GM19452 (cell line): Measurements from ENCODE around the gene MSH4.
A peak's percentile ranks its signal among the peaks of the same experiment; 100 is the strongest.
"Not testable (repeated sequence)": the region's sequence is repeated elsewhere in the genome, so short reads cannot be mapped to it uniquely, and the experiment has no call there.

Experiments
- ATAC-seq: cut with Tn5 transposase; IDR thresholded peaks from one replicate; pipeline ENCODE4 v1.9.1; 2021; ENCODE audit not compliant: unreplicated experiment

MSH4 gene

GRCh38 chr1:75796376-75797272 is at the start of gene MSH4:
Gene MSH4, plus strand, starts transcription at chr1:75796882. Its CDS starts 104 bp downstream, at chr1:75796986.
- no peak for ATAC-seq

GRCh38 chr1:75757210-75757609 is 39.5 kb upstream of the MSH4 start:
- not testable (repeated sequence) for ATAC-seq

GRCh38 chr1:75758543-75758942 is 38.1 kb upstream of the MSH4 start:
- ATAC-seq, result not testable (repeated sequence)

GRCh38 chr1:75764057-75764655 is 32.5 kb upstream of the MSH4 start:
- no peak for ATAC-seq

DNA sequence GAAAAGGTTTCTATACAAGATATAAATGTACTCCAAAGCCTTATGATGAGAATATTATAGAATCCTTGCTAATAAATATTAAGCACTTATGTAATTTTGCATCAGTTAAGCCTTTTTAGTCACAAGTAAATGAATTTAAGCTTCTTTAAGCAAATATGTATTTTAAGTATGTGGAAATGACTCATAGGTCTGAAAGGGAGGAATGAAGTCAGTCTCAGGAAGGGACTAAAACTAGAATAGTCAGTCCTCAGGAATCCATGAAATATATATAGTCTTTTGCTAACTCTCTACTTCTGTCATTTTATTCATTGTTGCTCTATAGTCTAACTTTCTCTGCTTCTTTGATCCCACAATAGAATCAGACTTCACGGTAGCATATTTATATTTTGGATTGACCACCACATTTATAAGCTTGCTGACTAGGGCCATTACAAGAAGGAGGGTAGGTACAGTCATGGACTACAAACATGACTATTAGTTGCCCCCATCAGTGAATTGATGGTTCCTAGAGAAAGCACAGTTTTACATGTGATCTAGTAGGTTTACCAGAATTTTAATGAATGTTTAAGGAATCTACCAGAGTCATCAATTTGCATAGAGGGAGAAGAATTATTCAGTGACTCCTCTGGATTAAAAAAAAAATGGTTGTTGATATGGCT is 30.9 kb upstream of the MSH4 start:
- ATAC-seq, result no peak

DNA sequence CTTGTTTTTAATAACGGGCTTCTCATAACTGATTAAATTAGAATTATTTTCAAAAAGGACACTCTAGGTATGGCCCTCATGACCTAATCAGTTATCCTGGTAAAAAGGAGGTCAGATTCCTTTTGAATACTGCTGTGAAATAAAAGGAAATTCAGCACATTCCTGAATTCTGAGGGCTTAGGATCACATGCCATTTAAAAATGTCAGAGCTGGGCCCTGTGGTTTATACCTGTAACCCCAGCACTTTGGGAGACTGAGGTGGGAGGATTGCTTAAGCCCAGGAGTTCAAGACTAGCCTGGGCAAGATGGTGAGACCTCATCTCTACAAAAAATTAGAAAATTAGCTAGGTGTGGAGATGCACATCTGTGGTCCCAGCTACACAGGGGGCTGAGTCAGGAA is 28.7 kb upstream of the MSH4 start:
- no peak for ATAC-seq

DNA sequence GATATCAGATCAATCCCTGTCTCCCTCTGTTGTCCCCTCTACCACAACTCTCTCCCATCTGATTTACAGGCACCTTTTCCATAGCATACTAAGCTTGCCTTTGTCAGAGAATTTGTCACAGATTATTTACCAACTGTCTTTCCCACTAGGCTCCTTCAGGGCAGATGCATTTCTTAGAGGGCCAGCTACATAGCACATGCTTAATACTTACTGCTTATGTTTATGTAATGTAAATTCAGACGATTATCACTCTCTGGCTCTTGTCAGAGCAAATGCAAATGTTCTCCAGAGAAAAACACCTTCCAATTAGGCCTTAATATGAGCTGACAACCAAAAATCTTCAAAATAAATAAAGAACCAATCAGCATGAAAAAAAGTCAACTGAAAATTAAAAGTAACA is 25.9 kb upstream of the MSH4 start:
- no peak for ATAC-seq

DNA sequence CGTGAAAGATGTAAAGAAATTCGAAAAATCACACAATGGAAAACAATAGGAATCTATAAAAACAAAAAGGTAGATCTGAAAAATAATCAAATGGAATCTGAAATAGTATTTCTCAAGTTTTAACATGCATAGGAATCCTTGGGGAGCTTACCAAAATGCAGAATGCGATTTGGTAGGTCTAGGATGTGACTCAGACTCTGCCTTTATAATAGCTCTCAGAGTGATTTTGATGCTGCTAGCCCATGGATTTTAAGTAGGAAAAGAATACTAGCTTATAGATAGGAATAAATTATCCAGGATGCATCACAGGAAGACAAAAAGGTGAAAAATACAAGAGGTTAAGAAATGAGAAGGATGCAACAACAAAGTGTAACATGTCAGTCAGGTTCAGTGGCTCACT is 24.7 kb upstream of the MSH4 start:
- ATAC-seq, result no peak

- ATAC-seq, result not testable (repeated sequence)
Observed at GRCh38 chr1:75777812-75778211, 18.9 kb upstream of the MSH4 start.

- ATAC-seq, result not testable (repeated sequence)
Observed at GRCh38 chr1:75778694-75779093, 18.0 kb upstream of the MSH4 start.

GRCh38 chr1:75780183-75780582 is 16.5 kb upstream of the MSH4 start:
- ATAC-seq, result not testable (repeated sequence)

DNA sequence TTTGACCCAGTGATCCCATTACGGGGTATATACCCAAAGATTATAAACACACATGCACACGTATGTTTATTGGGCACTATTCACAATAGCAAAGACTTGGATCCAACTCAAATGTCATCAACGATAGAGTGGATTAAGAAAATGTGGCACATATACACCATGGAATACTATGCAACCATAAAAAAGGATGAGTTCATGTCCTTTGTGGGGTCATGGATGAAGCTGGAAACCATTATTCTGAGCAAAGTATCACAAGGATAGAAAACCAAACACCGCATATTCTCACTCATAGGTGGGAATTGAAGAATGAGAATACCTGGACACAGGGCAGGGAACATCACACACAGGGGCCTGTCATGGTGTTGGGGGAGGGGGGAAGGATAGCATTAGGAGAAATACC is 12.8 kb upstream of the MSH4 start:
- ATAC-seq, result not testable (repeated sequence)

- ATAC-seq, result peak; percentile 16
Observed at GRCh38 chr1:75785320-75785982, 11.2 kb upstream of the MSH4 start.

DNA sequence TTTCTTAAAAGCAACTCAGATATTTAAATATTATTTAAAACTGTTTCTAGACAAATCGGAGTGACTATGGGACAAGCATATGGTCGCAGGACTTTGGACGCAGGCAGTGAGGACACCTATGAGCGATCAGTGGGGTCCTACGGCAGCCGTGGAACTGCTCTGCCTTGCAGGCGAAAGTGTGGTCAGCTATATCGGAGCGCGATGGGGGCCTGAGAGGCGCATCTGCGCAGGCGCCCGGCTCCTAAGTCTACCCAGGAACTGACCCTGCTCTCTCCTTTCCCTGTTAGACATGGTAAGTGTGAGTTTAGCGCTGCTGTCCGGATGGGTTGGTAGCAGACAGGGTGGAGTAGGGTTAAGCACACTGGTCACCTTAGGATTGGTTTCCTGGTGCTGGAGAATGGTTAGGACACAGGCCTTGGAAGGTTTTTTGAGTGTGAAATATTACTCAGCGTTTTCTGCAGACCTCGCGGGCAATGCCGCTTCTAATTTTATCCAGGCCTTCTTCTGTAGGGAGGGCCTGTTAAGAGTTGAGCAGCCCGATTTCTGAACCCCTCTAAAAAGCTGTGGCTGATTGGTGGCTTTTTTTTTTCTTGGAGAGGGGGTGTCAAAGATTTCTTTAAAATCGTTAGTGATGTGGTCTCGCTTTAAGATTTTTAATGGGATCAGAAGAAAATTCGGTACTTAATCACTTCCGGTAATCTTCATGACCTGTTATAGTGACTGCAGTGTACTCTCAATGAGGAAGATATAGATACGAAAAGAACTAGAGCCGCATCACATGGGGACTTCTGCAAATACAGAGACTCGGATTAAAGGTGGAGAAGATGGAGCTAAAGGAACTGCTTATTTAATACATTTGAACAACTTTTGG is 10.5 kb upstream of the MSH4 start, which contains the start of gene RABGGTB:
RABGGTB (plus strand) TSS at position 274 of the 871 bp plus-strand sequence; CDS start at position 290, 16 bp downstream.
- peak; percentile 60 for ATAC-seq

DNA sequence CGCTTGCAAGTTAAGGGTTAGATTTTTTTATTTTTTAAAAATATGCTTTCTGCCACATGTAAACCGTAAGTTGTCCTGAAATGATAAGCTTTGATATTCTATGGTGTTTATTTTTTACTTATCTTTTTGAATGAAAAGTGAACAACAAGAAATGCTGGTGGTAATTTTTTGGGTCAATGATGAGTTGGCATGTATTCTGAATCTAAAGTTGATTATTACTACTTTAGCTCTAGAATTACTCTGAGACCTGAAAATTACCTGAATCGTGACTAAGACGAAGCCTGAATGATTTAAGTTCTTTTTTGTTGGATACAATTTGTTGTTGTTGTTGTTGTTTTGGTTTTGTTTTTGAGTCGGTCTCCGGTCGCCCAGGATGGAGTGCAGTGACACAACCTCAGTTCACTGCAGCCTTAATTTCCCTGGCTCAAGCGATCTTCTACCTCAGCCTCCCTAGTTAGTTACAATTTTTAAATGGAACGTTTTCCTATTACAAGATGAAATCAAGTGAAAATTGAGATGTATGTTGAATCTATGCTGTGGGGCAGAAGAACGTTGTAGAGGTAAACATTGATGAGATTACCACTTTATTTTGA is 9.7 kb upstream of the MSH4 start:
- ATAC-seq, result no peak

- ATAC-seq, result no peak
Observed at GRCh38 chr1:75787524-75787923, 9.2 kb upstream of the MSH4 start.

- no peak for ATAC-seq
Observed at GRCh38 chr1:75789988-75790387, 6.7 kb upstream of the MSH4 start.

DNA sequence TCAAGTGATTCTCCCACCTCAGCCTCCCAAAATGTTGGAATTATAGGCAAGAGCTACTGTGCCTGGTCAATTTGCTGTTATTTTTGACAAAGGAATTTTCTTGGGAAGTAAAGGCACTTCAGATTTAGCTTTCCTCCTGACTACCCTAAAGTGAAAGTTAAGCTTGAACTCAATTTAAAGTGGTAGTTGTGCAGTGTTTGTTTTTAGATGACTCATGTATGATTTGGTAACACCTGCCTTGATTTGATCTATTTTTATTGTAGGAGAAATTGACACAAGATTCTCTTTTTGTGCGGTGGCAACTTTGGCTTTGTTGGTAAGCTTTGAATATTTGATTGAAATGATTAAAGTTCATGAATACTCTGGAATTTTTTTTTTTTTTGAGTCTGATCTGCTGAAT is 5.7 kb upstream of the MSH4 start:
- no peak for ATAC-seq

GRCh38 chr1:75792091-75792490 is 4.6 kb upstream of the MSH4 start:
- ATAC-seq, result no peak

- no peak for ATAC-seq
Observed at GRCh38 chr1:75794382-75794781, 2.3 kb upstream of the MSH4 start.
